HG03439 (cell line): Measurements from ENCODE around the gene THEM5.

Experiments used
- ATAC-seq: cut with Tn5 transposase; IDR thresholded peaks from one replicate; pipeline ENCODE4 v1.9.1; 2021; ENCODE audit warnings: mild to moderate bottlenecking, moderate library complexity; ENCODE audit not compliant: unreplicated experiment

THEM5 gene

DNA sequence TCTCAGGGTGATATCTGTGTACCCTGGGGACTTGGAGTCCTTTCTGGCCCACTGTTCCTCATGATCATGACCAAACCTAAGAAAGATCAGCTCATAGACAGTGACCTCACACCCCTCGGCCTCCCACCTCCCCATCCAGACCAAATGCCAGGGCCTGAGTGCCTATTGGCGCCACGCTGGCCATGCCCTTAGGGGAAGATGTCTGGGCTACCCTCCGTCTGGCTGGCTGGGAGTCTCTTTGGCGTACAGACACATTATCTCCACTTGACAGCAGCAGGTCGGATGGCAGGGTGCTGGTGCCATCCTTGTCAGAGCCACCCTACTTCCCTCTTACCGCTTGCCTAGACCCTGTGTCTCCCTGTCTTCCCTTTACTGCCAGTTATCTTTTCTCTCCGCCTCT, 30.3 kb downstream of the THEM5 start:
- no peak for ATAC-seq

GRCh38 chr1:151822404-151822803, 31.1 kb downstream of the THEM5 start:
- no peak for ATAC-seq

- ATAC-seq = no peak
Observed at GRCh38 chr1:151820940-151821339, 32.6 kb downstream of the THEM5 start.

- ATAC-seq = no peak
Observed at GRCh38 chr1:151819976-151820623, 33.4 kb downstream of the THEM5 start.

DNA sequence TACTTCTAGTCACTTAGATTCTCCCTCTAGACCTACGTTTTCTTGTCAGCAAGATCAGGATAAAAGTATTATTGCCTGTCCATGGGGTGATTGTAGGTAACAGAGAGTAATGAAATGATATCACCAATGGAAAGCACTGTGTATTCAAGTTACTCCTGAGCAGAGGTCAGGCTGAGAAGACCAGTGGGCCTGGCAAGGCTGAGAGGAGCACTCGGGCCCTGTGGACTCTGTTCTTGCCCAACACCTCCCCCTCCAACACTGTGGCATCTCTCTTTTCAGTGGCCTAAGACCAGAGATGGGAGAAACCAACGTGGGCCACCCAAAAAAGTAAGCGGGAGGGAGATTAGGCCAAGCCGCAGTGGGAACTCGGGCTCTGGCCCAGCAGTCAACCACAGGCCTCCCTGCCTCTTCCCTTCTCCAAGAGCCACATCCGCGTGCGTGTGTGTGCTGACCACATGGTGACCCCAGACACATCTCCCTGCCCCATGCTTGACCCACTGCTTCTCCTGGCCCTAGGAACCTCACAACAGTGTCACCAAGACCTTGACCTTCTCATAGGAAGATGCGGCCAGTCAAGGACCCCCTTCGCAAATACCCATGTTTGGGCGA, 34.2 kb downstream of the THEM5 start:
- no peak for ATAC-seq

GRCh38 chr1:151817353-151817730, 36.2 kb downstream of the THEM5 start:
- no peak for ATAC-seq

DNA sequence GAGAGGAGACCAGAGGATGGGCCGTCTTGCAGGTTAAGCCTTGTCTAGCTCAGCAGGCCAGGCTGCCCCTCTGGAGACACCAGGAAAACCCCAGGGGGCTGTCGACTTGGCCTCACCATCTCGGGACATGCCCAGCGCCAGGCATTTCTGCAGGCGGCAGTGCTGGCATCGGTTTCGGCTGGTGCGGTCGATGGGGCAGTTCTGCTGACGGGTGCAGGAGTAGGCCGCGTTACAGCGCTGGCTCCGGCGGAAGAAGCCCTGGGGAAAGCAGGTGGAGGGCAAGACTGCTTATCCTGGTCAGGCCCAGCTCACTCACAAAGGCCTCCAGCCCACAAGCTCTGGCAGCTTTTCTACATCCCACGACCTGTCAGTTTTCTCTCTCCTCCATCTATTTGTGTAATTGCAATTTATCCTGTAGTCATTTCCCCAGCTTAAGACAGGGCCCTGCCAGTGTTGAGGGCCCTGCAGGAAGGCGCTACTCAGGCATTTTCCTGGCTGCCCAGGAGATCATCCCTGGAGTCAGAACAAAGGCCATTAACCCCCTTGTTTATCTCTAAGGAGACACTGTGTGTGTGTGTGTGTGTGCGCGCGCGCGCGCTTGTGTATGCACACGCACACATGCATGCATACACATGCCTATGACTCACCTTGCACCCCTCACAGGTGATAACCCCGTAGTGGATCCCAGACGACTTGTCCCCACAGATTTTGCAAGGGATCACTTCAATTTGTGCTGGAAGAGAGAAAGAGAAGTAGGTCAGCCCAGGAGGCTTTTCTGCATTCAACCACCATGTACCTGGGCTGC, 36.8 kb downstream of the THEM5 start:
- no peak for ATAC-seq

DNA sequence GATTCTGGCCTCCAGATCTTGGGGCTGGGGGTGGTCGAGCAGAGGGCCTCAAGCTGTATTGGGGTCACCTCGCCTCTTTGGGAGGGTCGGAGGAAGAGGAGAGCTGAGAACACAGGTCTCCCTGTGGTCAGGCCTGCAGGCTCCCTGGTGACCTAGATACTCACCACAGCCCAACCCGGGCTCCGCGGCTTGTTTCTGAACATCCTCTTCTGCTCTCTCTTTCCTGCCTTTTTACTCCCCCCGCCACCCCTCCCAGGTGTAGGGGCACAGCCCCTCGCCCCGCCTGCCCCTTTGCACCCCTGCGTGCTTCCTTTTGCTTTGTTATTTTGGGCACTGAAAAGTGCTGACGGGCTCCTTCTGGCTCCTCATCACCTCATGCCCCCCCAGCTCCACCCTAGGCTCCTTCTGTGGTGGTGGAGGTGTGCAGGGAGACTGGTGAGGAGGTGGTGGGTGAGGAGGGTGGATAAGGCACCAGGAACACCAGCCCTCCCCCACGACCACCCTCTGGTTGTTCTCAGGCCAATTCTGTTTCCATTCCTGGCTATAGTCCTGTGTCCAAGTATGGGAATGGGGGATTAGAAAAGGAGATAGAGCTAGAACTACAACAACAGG, 37.7 kb downstream of the THEM5 start:
- no peak for ATAC-seq

- no peak for ATAC-seq
Observed at GRCh38 chr1:151814971-151815545, 38.5 kb downstream of the THEM5 start.

DNA sequence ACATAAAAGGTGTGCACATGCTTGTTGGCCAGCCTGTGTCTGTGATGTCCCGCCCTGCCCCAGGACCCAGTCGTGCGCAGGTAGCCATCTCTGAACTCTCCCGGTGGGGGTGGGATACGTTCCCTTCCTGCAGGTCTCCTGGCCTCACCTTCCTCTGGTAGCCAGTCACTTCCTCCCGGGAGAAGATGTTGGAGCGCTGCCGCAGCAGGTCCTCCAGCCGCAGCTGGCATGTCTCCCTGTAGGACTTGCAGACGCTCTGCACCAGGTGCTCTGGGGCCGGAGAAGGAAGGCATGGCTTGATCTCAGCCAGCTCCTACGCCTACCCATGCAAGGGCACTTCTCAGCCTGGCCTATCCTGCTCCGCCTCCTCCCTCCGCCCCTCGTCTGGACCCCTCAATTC, 39.1 kb downstream of the THEM5 start:
- ATAC-seq = no peak

DNA sequence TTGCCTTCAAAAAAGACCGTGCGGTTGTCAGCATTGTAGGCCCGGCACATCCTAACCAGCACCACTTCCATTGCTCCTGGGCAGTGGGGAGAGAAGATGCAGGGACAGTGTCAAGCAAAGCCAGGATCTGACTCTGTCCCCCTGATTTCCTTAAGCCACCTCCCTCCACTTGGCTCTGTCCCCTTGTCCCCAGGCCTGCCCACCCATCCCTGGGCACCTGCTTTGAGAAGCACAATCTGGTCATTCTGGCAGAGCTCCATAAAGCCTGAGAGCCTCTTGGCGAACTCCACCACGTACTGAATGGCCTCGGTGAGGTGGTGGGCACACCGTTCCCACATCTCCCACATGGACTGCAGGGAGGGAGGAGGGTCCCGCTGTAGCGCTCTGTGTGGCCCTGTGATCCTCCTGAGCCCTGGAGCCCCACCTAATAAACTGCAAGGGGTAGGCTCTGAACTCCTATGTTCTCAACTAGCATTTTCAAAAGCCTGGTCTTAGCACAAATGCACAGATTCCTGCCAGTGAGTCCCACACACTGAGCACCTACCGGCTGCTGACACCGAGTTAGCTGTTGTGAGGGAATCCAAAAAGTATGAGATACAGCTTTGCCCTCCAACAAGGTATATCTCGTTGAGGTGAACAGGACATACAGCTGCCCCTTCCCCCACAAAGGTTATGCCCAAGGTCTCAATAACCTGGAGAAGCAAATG, 40.1 kb downstream of the THEM5 start:
- ATAC-seq = no peak

GRCh38 chr1:151811181-151811580, 42.3 kb downstream of the THEM5 start:
- ATAC-seq = no peak

DNA sequence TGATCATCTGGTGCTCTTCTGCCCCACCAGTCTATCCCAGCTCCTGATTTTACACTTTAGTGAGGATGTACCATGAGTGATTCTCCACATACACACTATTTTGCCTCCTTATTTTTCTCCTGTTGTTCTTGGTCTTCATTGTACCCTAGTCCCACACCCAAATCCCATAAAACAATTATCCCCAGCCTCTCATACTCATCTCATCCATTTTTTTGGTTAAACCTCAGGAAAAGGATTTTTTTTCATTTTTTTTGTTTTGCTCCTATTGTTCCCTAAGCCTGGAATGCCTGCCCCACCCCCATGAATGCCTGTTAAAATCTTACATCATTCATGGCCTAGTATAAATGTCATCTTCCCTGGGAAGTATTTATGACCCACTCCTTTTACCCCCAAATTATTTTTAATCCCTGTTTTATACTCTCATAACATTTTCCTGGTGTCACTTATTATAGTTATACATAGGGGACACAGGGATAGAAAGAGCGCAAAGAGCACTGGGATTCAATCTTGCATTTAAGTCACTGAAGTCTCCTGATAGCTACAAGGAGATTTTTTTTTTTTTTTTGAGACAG, 43.4 kb downstream of the THEM5 start:
- ATAC-seq = no peak

DNA sequence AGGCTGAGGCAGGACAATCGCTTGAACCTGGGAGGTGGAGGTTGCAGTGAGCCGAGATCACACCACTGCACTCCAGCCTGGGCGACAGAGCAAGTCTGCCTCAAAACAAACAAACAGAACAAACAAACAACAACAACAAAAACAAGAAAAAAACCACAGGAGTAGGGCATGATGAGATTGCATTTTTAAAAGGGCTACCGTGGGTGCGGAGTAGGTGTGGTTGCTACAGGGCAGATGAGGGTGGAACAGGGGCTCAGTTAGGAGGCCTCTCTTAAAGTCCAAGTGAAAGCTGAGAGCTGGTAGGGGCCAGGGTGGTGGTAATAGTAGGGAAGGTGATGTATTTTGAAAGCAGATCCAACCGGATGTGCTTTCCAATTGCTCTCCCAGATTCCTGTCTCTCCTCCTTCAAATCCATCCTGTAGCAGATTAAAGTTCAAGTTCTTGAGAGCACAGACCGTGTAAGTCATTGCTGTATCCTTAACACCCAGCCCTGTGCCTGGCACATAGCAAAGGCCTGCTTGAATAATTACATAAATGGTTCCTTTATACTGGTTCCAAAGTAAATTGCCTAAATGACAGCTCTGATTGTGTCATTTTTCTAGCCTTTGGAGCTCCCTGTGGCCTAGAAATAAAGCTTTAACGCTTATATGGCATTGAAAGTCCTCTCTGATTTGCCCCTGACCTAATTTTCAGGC, 44.1 kb downstream of the THEM5 start:
- no peak for ATAC-seq

DNA sequence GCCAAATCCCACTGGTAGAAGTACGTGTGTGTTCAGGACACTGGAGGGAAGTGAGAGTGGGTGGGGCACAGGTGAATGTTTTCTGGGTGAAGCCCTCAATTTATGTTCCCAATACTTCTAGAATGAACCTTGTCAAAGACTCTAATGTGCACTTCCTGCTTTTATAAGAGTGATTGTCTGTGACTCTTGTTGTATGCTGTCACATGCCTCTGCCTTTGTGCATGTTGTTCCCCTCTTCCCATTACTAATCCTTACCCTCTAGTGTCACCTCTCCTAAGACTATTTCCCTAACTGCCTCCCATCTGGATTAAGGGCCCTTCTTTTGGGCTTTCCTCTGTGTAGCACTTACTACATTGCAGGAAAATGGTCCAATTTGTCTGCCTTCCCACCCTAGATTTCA, 45.7 kb downstream of the THEM5 start:
- ATAC-seq = no peak

DNA sequence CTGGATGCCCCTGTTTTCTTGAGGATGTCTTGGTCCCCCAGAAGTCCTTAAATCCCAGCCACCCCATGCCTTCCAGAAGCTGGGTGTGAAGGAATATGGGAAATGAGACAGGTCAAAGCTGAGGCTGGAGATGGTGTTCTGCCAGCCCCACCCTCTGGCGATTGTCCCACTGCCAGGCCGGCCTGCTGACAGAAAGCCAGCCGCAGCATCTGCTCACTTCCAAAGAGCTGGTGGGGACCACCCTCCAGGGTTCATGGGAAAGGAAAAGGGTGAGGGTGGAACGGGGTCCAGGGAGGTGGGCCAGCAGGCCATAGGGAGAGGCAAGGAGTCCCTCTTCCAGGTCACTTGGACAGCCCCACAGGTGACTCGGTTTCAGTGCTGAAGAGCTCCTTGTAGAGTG, 46.4 kb downstream of the THEM5 start:
- no peak for ATAC-seq

GRCh38 chr1:151806170-151806569, 47.3 kb downstream of the THEM5 start:
- ATAC-seq = no peak

GRCh38 chr1:151805066-151805820, 48.3 kb downstream of the THEM5 start, which contains the start of gene LINGO4:
Gene LINGO4, minus strand, starts transcription at chr1:151805419. Its CDS starts 2,715 bp downstream, at chr1:151802704.
- no peak for ATAC-seq

GRCh38 chr1:151803915-151804314, 49.6 kb downstream of the THEM5 start:
- no peak for ATAC-seq
